ENCODE measurements around the gene MCC. TPM values are rescaled to one million over a fixed set of nuclear protein-coding genes. Genes with fewer than 3 reads are reported as not detected.

The MCC gene
- total and polyA plus RNA-seq, 2 experiments from 2014 or later, result 8.3 to 31.5 TPM

DNA sequence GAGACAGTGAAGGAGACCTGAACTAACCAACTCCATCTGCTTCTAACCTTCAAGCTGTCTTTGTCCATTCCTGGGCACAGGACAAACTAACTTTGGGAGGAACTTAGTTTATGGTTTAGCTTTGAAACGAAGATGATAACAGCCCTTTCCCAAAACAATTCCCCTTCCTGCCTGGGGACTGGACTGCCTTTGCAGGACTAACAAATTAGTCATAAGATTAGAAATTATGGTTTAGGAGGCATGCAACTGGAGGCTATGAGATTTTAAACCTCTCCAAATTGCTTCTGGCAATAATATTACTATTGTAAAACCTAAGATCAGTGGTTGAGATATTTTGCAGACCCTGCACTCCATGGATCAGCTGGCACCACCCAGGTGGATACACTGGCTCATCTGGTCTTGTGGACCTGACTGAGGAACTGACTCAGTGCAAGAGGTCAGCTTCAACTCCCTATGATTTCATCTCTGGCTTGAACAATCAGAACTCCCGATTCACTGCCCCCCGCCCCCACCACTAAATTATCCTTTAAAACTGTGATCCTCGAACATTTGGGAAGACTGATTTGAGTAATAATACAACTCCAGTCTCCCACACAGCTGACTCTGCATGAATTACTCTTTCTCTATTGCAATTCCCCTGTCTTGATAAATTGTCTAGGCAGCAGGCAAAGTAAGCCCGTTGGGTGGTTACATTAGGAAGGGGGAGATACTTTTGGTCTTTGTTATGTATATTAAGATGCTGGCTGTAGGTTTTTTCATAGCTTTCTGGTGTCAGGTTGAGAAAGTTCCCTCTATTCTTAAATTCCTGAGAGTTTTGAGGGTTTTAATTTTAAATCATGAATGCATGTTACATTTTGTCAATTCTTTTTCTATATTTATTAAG lies 266.7 kb downstream of the MCC start:
- 70% methylated on average over 5 of the region's 5 CpGs for WGBS (ENCODE audit: low lambda C conversion rate, missing lambda C conversion rate)

DNA sequence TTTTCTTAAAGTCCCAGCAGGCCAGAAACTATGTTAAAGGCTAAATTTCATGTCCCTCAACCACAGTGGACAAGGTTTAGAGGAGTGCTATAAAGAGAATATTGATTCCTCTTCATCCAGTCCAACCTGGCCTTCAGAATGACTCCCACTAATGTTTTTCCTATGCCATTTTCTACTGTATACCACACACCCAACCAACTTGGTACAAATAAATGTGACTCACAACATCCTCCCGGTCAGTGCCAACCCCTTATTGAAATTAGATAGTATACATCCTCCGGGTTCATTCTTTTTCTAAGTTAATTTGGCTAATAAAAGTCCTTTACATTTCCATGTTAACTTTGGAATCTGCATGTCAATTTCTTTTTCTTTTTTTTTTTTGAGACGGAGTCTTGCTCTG lies 268.6 kb downstream of the MCC start:
- TF ChIP-seq EZH2phosphoT487 (IDR thresholded peaks at IDR 0.05; ENCODE audit: low read depth, severe bottlenecking, unreplicated experiment) (no peak), EZH2 (IDR thresholded peaks at IDR 0.05; ENCODE audit: borderline replicate concordance) (no peak)
- TF ChIP-seq, protein P1, sequence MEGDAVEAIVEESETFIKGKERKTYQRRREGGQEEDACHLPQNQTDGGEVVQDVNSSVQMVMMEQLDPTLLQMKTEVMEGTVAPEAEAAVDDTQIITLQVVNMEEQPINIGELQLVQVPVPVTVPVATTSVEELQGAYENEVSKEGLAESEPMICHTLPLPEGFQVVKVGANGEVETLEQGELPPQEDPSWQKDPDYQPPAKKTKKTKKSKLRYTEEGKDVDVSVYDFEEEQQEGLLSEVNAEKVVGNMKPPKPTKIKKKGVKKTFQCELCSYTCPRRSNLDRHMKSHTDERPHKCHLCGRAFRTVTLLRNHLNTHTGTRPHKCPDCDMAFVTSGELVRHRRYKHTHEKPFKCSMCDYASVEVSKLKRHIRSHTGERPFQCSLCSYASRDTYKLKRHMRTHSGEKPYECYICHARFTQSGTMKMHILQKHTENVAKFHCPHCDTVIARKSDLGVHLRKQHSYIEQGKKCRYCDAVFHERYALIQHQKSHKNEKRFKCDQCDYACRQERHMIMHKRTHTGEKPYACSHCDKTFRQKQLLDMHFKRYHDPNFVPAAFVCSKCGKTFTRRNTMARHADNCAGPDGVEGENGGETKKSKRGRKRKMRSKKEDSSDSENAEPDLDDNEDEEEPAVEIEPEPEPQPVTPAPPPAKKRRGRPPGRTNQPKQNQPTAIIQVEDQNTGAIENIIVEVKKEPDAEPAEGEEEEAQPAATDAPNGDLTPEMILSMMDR (IDR thresholded peaks at IDR 0.05; ENCODE audit: poor library complexity), result no peak
- Histone ChIP-seq H3K27ac (no peak overlapping the region), H3K9me3 (ENCODE audit: low read depth) (no peaks in the 10 kb centered on the region), H2AFZ (no peak overlapping the region), H3K4me2 (no peak overlapping the region), H3K4me3 (no peak overlapping the region), H3K4me1 (ENCODE audit: insufficient read depth) (peaks cover 31% of the 10 kb centered on the region), H4K20me1 (ENCODE audit: insufficient read depth, poor library complexity, severe bottlenecking) (no peaks in the 10 kb centered on the region), H3K9me2 (replicated peaks; ENCODE audit: insufficient read depth) (no peaks in the 10 kb centered on the region), H3K36me3 (replicated peaks; ENCODE audit: insufficient read depth, low read depth) (no peaks in the 10 kb centered on the region), H3K79me2 (peaks cover 43% of the 10 kb centered on the region), H3K27me3 (no peaks in the 10 kb centered on the region)
- 87% methylated on average over 2 of the region's 3 CpGs for WGBS (ENCODE audit: low lambda C conversion rate, missing lambda C conversion rate)
- no peak for DNase-seq (ENCODE audit: low spot score)

More for the DNA sequence above, 266.7 kb downstream of the MCC start:
- Histone ChIP-seq H3K4me2 (no peak overlapping the region), H3K4me1 (ENCODE audit: insufficient read depth) (peaks cover 36% of the 10 kb centered on the region), H3K9me3 (ENCODE audit: low read depth) (no peaks in the 10 kb centered on the region), H4K20me1 (ENCODE audit: insufficient read depth, poor library complexity, severe bottlenecking) (no peaks in the 10 kb centered on the region), H3K36me3 (replicated peaks; ENCODE audit: insufficient read depth, low read depth) (no peaks in the 10 kb centered on the region), H3K79me2 (peaks cover 49% of the 10 kb centered on the region), H3K9me2 (replicated peaks; ENCODE audit: insufficient read depth) (no peaks in the 10 kb centered on the region), H3K27ac (no peak overlapping the region), H2AFZ (no peak overlapping the region), H3K27me3 (no peaks in the 10 kb centered on the region), H3K4me3 (no peak overlapping the region)
- DNase-seq (ENCODE audit: low spot score), result no peak
- TF ChIP-seq, protein P1 (IDR thresholded peaks at IDR 0.05; ENCODE audit: poor library complexity), result no peak
- no peak for TF ChIP-seq EZH2 (IDR thresholded peaks at IDR 0.05; ENCODE audit: borderline replicate concordance)
- no peak for TF ChIP-seq EZH2phosphoT487 (IDR thresholded peaks at IDR 0.05; ENCODE audit: low read depth, severe bottlenecking, unreplicated experiment)

DNA sequence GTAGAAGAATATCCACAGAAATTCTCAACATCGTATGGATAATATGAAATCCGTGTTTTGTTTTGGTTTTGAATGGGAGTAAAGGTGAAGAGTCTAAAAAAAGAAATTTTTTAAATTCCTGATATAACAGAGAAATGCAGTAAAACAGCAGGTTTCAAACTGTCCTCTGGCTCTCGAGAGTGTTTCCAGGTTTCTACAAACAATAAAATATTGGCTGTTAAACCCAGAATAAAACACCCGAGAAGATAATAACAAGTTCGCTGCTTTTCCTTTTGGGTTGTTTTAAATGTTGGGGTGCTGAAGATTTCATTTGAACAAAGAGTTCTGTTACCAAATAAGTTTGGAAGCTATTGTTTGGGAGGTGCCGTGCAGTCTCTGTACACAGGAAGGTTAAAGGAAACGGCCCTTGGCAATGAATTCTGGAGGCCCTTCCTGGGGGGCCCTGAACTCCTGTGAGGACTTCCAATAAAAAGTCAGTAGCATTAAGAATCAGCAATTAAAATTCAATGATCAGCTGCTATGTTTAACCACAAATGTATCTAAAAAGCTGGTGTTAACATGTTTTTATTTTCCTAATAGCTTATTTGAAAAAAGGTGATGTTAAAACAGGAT lies 269.2 kb downstream of the MCC start:
- H3K79me2 ChIP-seq, result peaks cover 49% of the 10 kb centered on the region
- H4K20me1 ChIP-seq (ENCODE audit: insufficient read depth, poor library complexity, severe bottlenecking), result no peaks in the 10 kb centered on the region
- no peak for DNase-seq (ENCODE audit: low spot score)
- 39% methylated on average over 7 of the region's 7 CpGs for WGBS (ENCODE audit: low lambda C conversion rate, missing lambda C conversion rate)
- H3K4me2 ChIP-seq, result peak overlapping the region; percentile 35
- no peak overlapping the region for H3K4me3 ChIP-seq
- H3K4me1 ChIP-seq (ENCODE audit: insufficient read depth), result peaks cover 26% of the 10 kb centered on the region
- no peaks in the 10 kb centered on the region for H3K27me3 ChIP-seq
- no peak overlapping the region for H2AFZ ChIP-seq
- TF ChIP-seq, protein P1 (IDR thresholded peaks at IDR 0.05; ENCODE audit: poor library complexity), result no peak
- TF ChIP-seq EZH2 (IDR thresholded peaks at IDR 0.05; ENCODE audit: borderline replicate concordance) (no peak), EZH2phosphoT487 (IDR thresholded peaks at IDR 0.05; ENCODE audit: low read depth, severe bottlenecking, unreplicated experiment) (no peak)
- no peaks in the 10 kb centered on the region for H3K9me3 ChIP-seq (ENCODE audit: low read depth)
- no peaks in the 10 kb centered on the region for H3K9me2 ChIP-seq (replicated peaks; ENCODE audit: insufficient read depth)
- H3K36me3 ChIP-seq (replicated peaks; ENCODE audit: insufficient read depth, low read depth), result no peaks in the 10 kb centered on the region
- no peak overlapping the region for H3K27ac ChIP-seq

Measured in hepatocyte (in vitro differentiated cells).